Calu3 (cell line): ENCODE measurements around the gene C8G. TPM values are rescaled to one million over a fixed set of nuclear protein-coding genes. Genes with fewer than 3 reads are reported as not detected.

Experiments
- BruUV-seq: library from RNA; stranded (reverse); fragments of 400-500 nt; replicated peaks from 2 replicates; lab custom pipeline; 2021; lab: Mats Ljungman, UMichigan
- CTCF ChIA-PET: fragments of 300-600 bp; sonication (Branson Sonifier 250); formaldehyde crosslinking; loops from one replicate; lab custom pipeline; 2022; ENCODE audit warnings: antibody characterized with exemption; lab: Charles Lee
- DNase-seq: peaks from one replicate; pipeline ENCODE4 v3.0.0; 2022
- H3K27ac Mint-ChIP-seq: one replicate; pipeline ENCODE4 v1.8.0; 2022; ENCODE audit warnings: mixed read lengths; ENCODE audit not compliant: unreplicated experiment
- H3K27me3 Mint-ChIP-seq: one replicate; pipeline ENCODE4 v1.8.0; 2022; ENCODE audit warnings: mixed read lengths; ENCODE audit not compliant: unreplicated experiment
- H3K36me3 Mint-ChIP-seq: one replicate; pipeline ENCODE4 v1.8.0; 2022; ENCODE audit warnings: mild to moderate bottlenecking, moderate library complexity, mixed read lengths; ENCODE audit not compliant: insufficient read depth, unreplicated experiment
- H3K4me1 Mint-ChIP-seq: one replicate; pipeline ENCODE4 v1.8.0; 2022; ENCODE audit warnings: mild to moderate bottlenecking, low read depth, mixed read lengths; ENCODE audit not compliant: unreplicated experiment
- H3K4me3 Mint-ChIP-seq: one replicate; pipeline ENCODE4 v1.8.0; 2022; ENCODE audit warnings: mild to moderate bottlenecking, low read depth, moderate library complexity, mixed read lengths; ENCODE audit not compliant: unreplicated experiment
- H3K9me3 Mint-ChIP-seq: one replicate; pipeline ENCODE4 v1.8.0; 2022; ENCODE audit warnings: low read depth, mixed read lengths; ENCODE audit not compliant: unreplicated experiment
- CTCF ChIP-seq: fragments of 200-600 bp; IDR thresholded peaks from one replicate; pipeline ENCODE4 v1.8.0; 2022; ENCODE audit warnings: antibody characterized with exemption; ENCODE audit not compliant: unreplicated experiment
- intact Hi-C: fragments of 100-400 bp; cut with micrococcal nuclease; formaldehyde crosslinking; loops from one replicate; pipeline ENCODE4 v1.10.0; 2022; ENCODE audit not compliant: unreplicated experiment
- total RNA-seq: library from RNA; stranded (reverse); gene quantifications from 2 replicates; pipeline ENCODE4 v1.2.3, GENCODE V29; 2022

C8G gene
- total RNA-seq, 1 experiment from 2014 or later, result 3.9 TPM

- Mint-ChIP-seq H3K27me3 (no peaks in the 10 kb centered on the region), H3K36me3 (no peaks in the 10 kb centered on the region), H3K4me1 (no peaks in the 10 kb centered on the region), H3K9me3 (no peaks in the 10 kb centered on the region), H3K27ac (no peak within 1 kb of the TSS), H3K4me3 (peak within 1 kb of the TSS; percentile 9)
- intact Hi-C loops, result no loop called here
- BruUV-seq, result no TSS peak
- TF ChIP-seq CTCF, result no peak
- CTCF ChIA-PET, result no interaction called here
- DNase-seq, result no peak
These were observed 32.2 kb downstream of the C8G start, which contains the start of gene PTGDS for GRCh38 chr9:136977223-136977622. Gene PTGDS (plus strand): TSS chr9:136977504. CDS start chr9:136977579, 75 bp downstream.

- Mint-ChIP-seq H3K27ac (no peak overlapping the region), H3K4me3 (peak overlapping the region; percentile 9), H3K4me1 (no peaks in the 10 kb centered on the region), H3K27me3 (no peaks in the 10 kb centered on the region), H3K9me3 (no peaks in the 10 kb centered on the region), H3K36me3 (no peaks in the 10 kb centered on the region)
- intact Hi-C loops, result no loop called here
- CTCF ChIA-PET, result interaction anchor here (0.6 to 1.5 kb wide), 3 partner anchors 18 to 151 kb away, joined by 3 to 8 read pairs (median 3); partner anchors contain the start of gene CLIC3
- no peak for TF ChIP-seq CTCF
- BruUV-seq, result no TSS peak
- no peak for DNase-seq
These were observed 32.6 kb downstream of the C8G start for GRCh38 chr9:136977649-136978072.

GRCh38 chr9:136978073-136978864, 33.2 kb downstream of the C8G start:
- TF ChIP-seq CTCF, result no peak
- DNase-seq, result peak; percentile 46
- CTCF ChIA-PET, result interaction anchor here (0.6 to 1.5 kb wide), 3 partner anchors 18 to 152 kb away, joined by 3 to 8 read pairs (median 3); partner anchors contain the start of gene CLIC3
- Mint-ChIP-seq H3K4me1 (no peaks in the 10 kb centered on the region), H3K27me3 (peaks cover 1% of the 10 kb centered on the region), H3K4me3 (peak overlapping the region; percentile 9), H3K36me3 (no peaks in the 10 kb centered on the region), H3K27ac (no peak overlapping the region), H3K9me3 (no peaks in the 10 kb centered on the region)
- no TSS peak for BruUV-seq
- intact Hi-C loops, result no loop called here

GRCh38 chr9:136978865-136979544, 34.0 kb downstream of the C8G start:
- no peaks in the 10 kb centered on the region for H3K4me1 Mint-ChIP-seq
- BruUV-seq, result no TSS peak
- no peak for DNase-seq
- H3K9me3 Mint-ChIP-seq, result no peaks in the 10 kb centered on the region
- H3K4me3 Mint-ChIP-seq, result no peak overlapping the region
- H3K27me3 Mint-ChIP-seq, result peaks cover 9% of the 10 kb centered on the region
- H3K36me3 Mint-ChIP-seq, result no peaks in the 10 kb centered on the region
- intact Hi-C loops, result no loop called here
- H3K27ac Mint-ChIP-seq, result no peak overlapping the region
- TF ChIP-seq CTCF, result no peak
- CTCF ChIA-PET, result interaction anchor here (1.5 kb wide), 1 partner anchor 17 kb away, joined by 8 read pairs; the partner anchor contains the start of gene CLIC3
